Osteocyte (in vitro differentiated cells): ENCODE measurements around the gene LRCH4. TPM values are rescaled to one million over a fixed set of nuclear protein-coding genes. Genes with fewer than 3 reads are reported as not detected.

Source experiments
- DNase-seq: peaks from one replicate; pipeline ENCODE4 v3.0.0; 2021; ENCODE audit warnings: mixed read lengths; ENCODE audit not compliant: unreplicated experiment; ENCODE audit errors: extremely low spot score
- H3K27ac Mint-ChIP-seq: one replicate; pipeline ENCODE4 v1.8.0; 2021; ENCODE audit warnings: mild to moderate bottlenecking, mixed read lengths; ENCODE audit not compliant: unreplicated experiment
- H3K27me3 Mint-ChIP-seq: one replicate; pipeline ENCODE4 v1.8.0; 2021; ENCODE audit warnings: mixed read lengths; ENCODE audit not compliant: unreplicated experiment
- H3K36me3 Mint-ChIP-seq: one replicate; pipeline ENCODE4 v1.8.0; 2021; ENCODE audit warnings: mixed read lengths; ENCODE audit not compliant: unreplicated experiment
- H3K4me1 Mint-ChIP-seq: one replicate; pipeline ENCODE4 v1.8.0; 2021; ENCODE audit warnings: mixed read lengths; ENCODE audit not compliant: unreplicated experiment
- H3K4me3 Mint-ChIP-seq: one replicate; pipeline ENCODE4 v1.8.0; 2021; ENCODE audit warnings: mild to moderate bottlenecking, moderate library complexity, mixed read lengths; ENCODE audit not compliant: unreplicated experiment
- H3K9me3 Mint-ChIP-seq: one replicate; pipeline ENCODE4 v1.8.0; 2021; ENCODE audit warnings: mixed read lengths; ENCODE audit not compliant: unreplicated experiment
- CTCF ChIP-seq: fragments of 200-600 bp; sonication (generic); IDR thresholded peaks from 2 replicates; pipeline ENCODE4 v1.5.0; 2021; ENCODE audit warnings: antibody characterized with exemption, mild to moderate bottlenecking, moderate library complexity
- total RNA-seq: library from RNA; stranded (reverse); gene quantifications from 2 replicates; pipeline ENCODE4 v1.2.1, GENCODE V29; 2021

Gene LRCH4
- total RNA-seq, 1 donor from 2014 or later, result 90.9 TPM

GRCh38 chr7:100563100-100563564 lies 22.8 kb downstream of the LRCH4 start:
- Mint-ChIP-seq H3K4me1 (peaks cover 4% of the 10 kb centered on the region), H3K9me3 (no peaks in the 10 kb centered on the region), H3K36me3 (no peaks in the 10 kb centered on the region), H3K27ac (no peak overlapping the region), H3K27me3 (no peaks in the 10 kb centered on the region), H3K4me3 (no peak overlapping the region)
- no peak for TF ChIP-seq CTCF
- no peak for DNase-seq

GRCh38 chr7:100562195-100563099 lies 23.5 kb downstream of the LRCH4 start:
- H3K9me3 Mint-ChIP-seq, result no peaks in the 10 kb centered on the region
- TF ChIP-seq CTCF, result no peak
- H3K27ac Mint-ChIP-seq, result no peak overlapping the region
- H3K36me3 Mint-ChIP-seq, result no peaks in the 10 kb centered on the region
- no peak overlapping the region for H3K4me3 Mint-ChIP-seq
- H3K27me3 Mint-ChIP-seq, result no peaks in the 10 kb centered on the region
- DNase-seq, result no peak
- peaks cover 2% of the 10 kb centered on the region for H3K4me1 Mint-ChIP-seq

GRCh38 chr7:100561491-100562194 lies 24.3 kb downstream of the LRCH4 start:
- Mint-ChIP-seq H3K4me3 (no peak overlapping the region), H3K9me3 (no peaks in the 10 kb centered on the region), H3K36me3 (no peaks in the 10 kb centered on the region), H3K27me3 (no peaks in the 10 kb centered on the region), H3K4me1 (peaks cover 2% of the 10 kb centered on the region), H3K27ac (no peak overlapping the region)
- no peak for DNase-seq
- no peak for TF ChIP-seq CTCF

GRCh38 chr7:100559127-100559526 lies 26.8 kb downstream of the LRCH4 start:
- Mint-ChIP-seq H3K27me3 (no peaks in the 10 kb centered on the region), H3K4me1 (peaks cover 2% of the 10 kb centered on the region), H3K27ac (no peak overlapping the region), H3K9me3 (no peaks in the 10 kb centered on the region), H3K4me3 (no peak overlapping the region), H3K36me3 (peaks cover 2% of the 10 kb centered on the region)
- no peak for DNase-seq
- no peak for TF ChIP-seq CTCF

- no peak for DNase-seq
- H3K27me3 Mint-ChIP-seq, result no peaks in the 10 kb centered on the region
- H3K9me3 Mint-ChIP-seq, result no peaks in the 10 kb centered on the region
- H3K4me3 Mint-ChIP-seq, result no peak overlapping the region
- no peaks in the 10 kb centered on the region for H3K4me1 Mint-ChIP-seq
- no peak for TF ChIP-seq CTCF
- peaks cover 6% of the 10 kb centered on the region for H3K36me3 Mint-ChIP-seq
- H3K27ac Mint-ChIP-seq, result no peak overlapping the region
Measured at GRCh38 chr7:100556541-100556940, 29.4 kb downstream of the LRCH4 start.
